ENCODE measurements around the gene WNT5B.

DNA sequence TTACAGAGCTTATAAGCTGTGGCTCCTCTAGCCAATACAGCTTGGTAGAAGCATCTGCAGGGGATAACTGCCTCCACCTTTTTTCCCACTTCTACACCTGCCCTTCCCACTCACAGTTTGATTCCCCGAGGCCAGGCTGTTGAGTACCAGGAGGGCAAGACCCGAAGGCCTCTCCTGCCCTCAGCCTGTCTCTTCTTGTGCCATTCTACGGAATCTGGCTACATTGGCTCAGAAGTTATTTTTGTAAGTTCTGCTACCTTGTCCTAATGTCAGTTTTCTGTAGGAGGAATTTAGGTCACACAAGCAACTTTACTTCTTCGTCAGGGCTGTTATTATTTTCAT, 46.4 kb upstream of the WNT5B start:
- TF ChIP-seq CTCF (IDR thresholded peaks at IDR 0.05) (no peak), POLR2A (IDR thresholded peaks at IDR 0.05) (no peak)

Data from esophagus squamous epithelium (tissue), 4 donors.